Caco-2 (cell line): ENCODE data around the gene TEX12. TPM values are rescaled to one million over a fixed set of nuclear protein-coding genes. Genes with fewer than 3 reads are reported as not detected.

Experiments used
- BruUV-seq: library from RNA; stranded (reverse); fragments of 400-500 nt; replicated peaks from 2 replicates; lab custom pipeline; 2021; lab: Mats Ljungman, UMichigan
- CTCF ChIA-PET: fragments of 300-600 bp; sonication (Branson Sonifier 250); formaldehyde crosslinking; loops from one replicate; lab custom pipeline; 2022; ENCODE audit warnings: antibody characterized with exemption; lab: Charles Lee
- POLR2A ChIA-PET: fragments of 300-600 bp; sonication (Branson Sonifier 250); formaldehyde crosslinking; loops from one replicate; lab custom pipeline; 2022; ENCODE audit warnings: antibody characterized with exemption; lab: Charles Lee
- DNase-seq, 2 experiments: peaks; one replicate each; pipeline versions ENCODE4 v3.0.0 to v3.0.0-alpha.2; 2020 to 2022
- H3K27me3 ChIP-seq: replicated peaks from 2 replicates; pipeline ENCODE4 v1.6.0; 2011; ENCODE audit warnings: low read length; ENCODE audit not compliant: control insufficient read depth, insufficient read depth
- H3K36me3 ChIP-seq: 2 replicates; pipeline ENCODE4 v1.5.1; 2011; ENCODE audit warnings: low read length; ENCODE audit not compliant: control insufficient read depth, insufficient read depth
- H3K4me1 ChIP-seq: fragments of 250-450 bp; sonication (Bioruptor Pico); 2 replicates; pipeline ENCODE4 v1.5.1; 2020; ENCODE audit warnings: mild to moderate bottlenecking
- H3K4me3 ChIP-seq: 2 replicates; pipeline ENCODE4 v1.5.1; 2011; ENCODE audit warnings: low read depth, mild to moderate bottlenecking, control low read depth, low read length
- H3K9me3 ChIP-seq: fragments of 250-450 bp; sonication (Bioruptor Pico); 2 replicates; pipeline ENCODE4 v1.5.1; 2020; ENCODE audit warnings: mild to moderate bottlenecking, moderate library complexity
- H3K27ac Mint-ChIP-seq: one replicate; pipeline ENCODE4 v1.8.0; 2022; ENCODE audit warnings: mixed read lengths; ENCODE audit not compliant: unreplicated experiment
- H3K27me3 Mint-ChIP-seq: one replicate; pipeline ENCODE4 v1.8.0; 2022; ENCODE audit warnings: mixed read lengths; ENCODE audit not compliant: insufficient read depth, unreplicated experiment
- H3K36me3 Mint-ChIP-seq: one replicate; pipeline ENCODE4 v1.8.0; 2022; ENCODE audit warnings: mild to moderate bottlenecking, mixed read lengths; ENCODE audit not compliant: insufficient read depth, unreplicated experiment
- H3K4me1 Mint-ChIP-seq: one replicate; pipeline ENCODE4 v1.8.0; 2022; ENCODE audit warnings: low read depth, mixed read lengths; ENCODE audit not compliant: unreplicated experiment
- H3K4me3 Mint-ChIP-seq: one replicate; pipeline ENCODE4 v1.8.0; 2022; ENCODE audit warnings: mild to moderate bottlenecking, moderate library complexity, mixed read lengths; ENCODE audit not compliant: unreplicated experiment
- H3K9me3 Mint-ChIP-seq: one replicate; pipeline ENCODE4 v1.8.0; 2022; ENCODE audit warnings: mixed read lengths; ENCODE audit not compliant: unreplicated experiment
- CTCF ChIP-seq, 2 experiments: fragments of 200-600 bp in 1 of 2; IDR thresholded peaks; 1 replicate in 1 of 2; 2 replicates in 1 of 2; pipeline versions ENCODE4 v1.5.1 to v1.8.0; 2011 to 2022; ENCODE audit warnings: antibody characterized with exemption in 1 of 2, control low read depth in 1 of 2, inconsistent platforms in 1 of 2, low read depth in 1 of 2, low read length in 1 of 2, mild to moderate bottlenecking in 1 of 2, moderate library complexity in 1 of 2; ENCODE audit not compliant: insufficient read depth in 1 of 2, severe bottlenecking in 1 of 2, unreplicated experiment in 1 of 2
- intact Hi-C: fragments of 100-400 bp; cut with micrococcal nuclease; formaldehyde crosslinking; loops from one replicate; pipeline ENCODE4 v1.10.0; 2022; ENCODE audit not compliant: unreplicated experiment
- total RNA-seq: library from RNA; stranded (reverse); gene quantifications from 2 replicates; pipeline ENCODE4 v1.2.3, GENCODE V29; 2022

Gene TEX12
- total RNA-seq, 1 experiment from 2014 or later = not detected

GRCh38 chr11:112174789-112175598 is 7.8 kb downstream of the TEX12 start, which contains the start of gene BCO2:
Gene BCO2, plus strand, starts transcription at chr11:112175512. Its CDS starts 90 bp downstream, at chr11:112175602.
- ChIA-PET CTCF (interaction anchor here (0.5 to 1.3 kb wide), 12 partner anchors 9 to 420 kb away, joined by 3 to 15 read pairs (median 3); partner anchors contain the start of gene IL18), POLR2A (interaction anchor here (0.9 kb wide), 1 partner anchor 89 kb away, joined by 3 read pairs; the partner anchor contains the start of genes SDHD and TIMM8B)
- no peaks in the 10 kb centered on the region for H3K9me3 ChIP-seq
- no peaks in the 10 kb centered on the region for H3K36me3 ChIP-seq
- peaks cover 6% of the 10 kb centered on the region for H3K36me3 Mint-ChIP-seq
- H3K9me3 Mint-ChIP-seq = no peaks in the 10 kb centered on the region
- H3K27me3 Mint-ChIP-seq = peaks cover 12% of the 10 kb centered on the region
- H3K4me1 ChIP-seq = peaks cover 14% of the 10 kb centered on the region
- no peaks in the 10 kb centered on the region for H3K27me3 ChIP-seq
- H3K27ac Mint-ChIP-seq = peak within 1 kb of the TSS; percentile 65
- peaks cover 21% of the 10 kb centered on the region for H3K4me1 Mint-ChIP-seq
- H3K4me3 Mint-ChIP-seq = peak within 1 kb of the TSS; percentile 60
- no TSS peak for BruUV-seq
- TF ChIP-seq CTCF (IDR thresholded peaks at IDR 0.05; ENCODE audit: insufficient read depth in 1 of 2, low read depth in 1 of 2, low read length in 1 of 2, severe bottlenecking in 1 of 2, unreplicated experiment in 1 of 2) = peak; percentile 84 to 96
- DNase-seq = peak; percentile 88 to 89
- intact Hi-C loops = loop anchor here (1.0 kb wide), 2 partner anchors 62 to 105 kb away; no protein-coding TSS in a partner anchor
- H3K4me3 ChIP-seq = no peak within 1 kb of the TSS

GRCh38 chr11:112175599-112175952 is 8.4 kb downstream of the TEX12 start:
- CTCF ChIA-PET = interaction anchor here (0.5 to 1.3 kb wide), 12 partner anchors 9 to 421 kb away, joined by 3 to 15 read pairs (median 3); partner anchors contain the start of gene IL18

More at GRCh38 chr11:112175599-112175952, 8.4 kb downstream of the TEX12 start:
- H3K36me3 Mint-ChIP-seq = peaks cover 6% of the 10 kb centered on the region
- H3K4me1 ChIP-seq = peaks cover 14% of the 10 kb centered on the region
- intact Hi-C loops = loop anchor here (1.0 kb wide), 2 partner anchors 62 to 105 kb away; no protein-coding TSS in a partner anchor
- no peak overlapping the region for H3K4me3 ChIP-seq
- TSS peak; percentile 27 for BruUV-seq
- H3K27me3 ChIP-seq = no peaks in the 10 kb centered on the region
- peak overlapping the region; percentile 60 for H3K4me3 Mint-ChIP-seq
- H3K27me3 Mint-ChIP-seq = peaks cover 14% of the 10 kb centered on the region
- no peaks in the 10 kb centered on the region for H3K36me3 ChIP-seq
- POLR2A ChIA-PET = interaction anchor here (0.7 to 1.1 kb wide), 3 partner anchors 18 to 573 kb away, joined by 3 to 4 read pairs (median 3); partner anchors contain the start of genes SDHD and TIMM8B
- DNase-seq = no peak
- H3K4me1 Mint-ChIP-seq = peaks cover 21% of the 10 kb centered on the region
- H3K9me3 ChIP-seq = no peaks in the 10 kb centered on the region
- H3K27ac Mint-ChIP-seq = peak overlapping the region; percentile 65
- H3K9me3 Mint-ChIP-seq = no peaks in the 10 kb centered on the region
- no peak for TF ChIP-seq CTCF (IDR thresholded peaks at IDR 0.05; ENCODE audit: insufficient read depth in 1 of 2, low read depth in 1 of 2, low read length in 1 of 2, severe bottlenecking in 1 of 2, unreplicated experiment in 1 of 2)
